Fibroblast of lung (primary cell): Measurements from ENCODE around the gene A2M. TPM values are rescaled to one million over a fixed set of nuclear protein-coding genes. Genes with fewer than 3 reads are reported as not detected.

ENCODE experiments used
- DNase-seq, 2 donors: peaks; one replicate each; pipeline versions ENCODE4 v3.0.0 to v3.0.0-alpha.2; 2010; ENCODE audit warnings: low read depth in 2 of 2
- H2AFZ ChIP-seq: 2 replicates; pipeline ENCODE4 v1.5.1; 2012; ENCODE audit warnings: low read length, control low read depth, inconsistent platforms
- H3K27ac ChIP-seq: 2 replicates; pipeline ENCODE4 v1.5.1; 2011; ENCODE audit warnings: low read length, control low read depth; ENCODE audit not compliant: insufficient read depth
- H3K27me3 ChIP-seq: 2 replicates; pipeline ENCODE4 v1.5.1; 2011; ENCODE audit warnings: mild to moderate bottlenecking, low read length; ENCODE audit not compliant: control insufficient read depth, insufficient read depth
- H3K36me3 ChIP-seq: 2 replicates; pipeline ENCODE4 v1.5.1; 2011; ENCODE audit warnings: low read length; ENCODE audit not compliant: control insufficient read depth, insufficient read depth
- H3K4me1 ChIP-seq: 2 replicates; pipeline ENCODE4 v1.5.1; 2011; ENCODE audit warnings: low read length; ENCODE audit not compliant: control insufficient read depth, insufficient read depth; ENCODE audit errors: extremely low read depth
- H3K4me2 ChIP-seq: 2 replicates; pipeline ENCODE4 v1.5.1; 2011; ENCODE audit warnings: low read length, control low read depth; ENCODE audit not compliant: insufficient read depth; ENCODE audit errors: extremely low read depth
- H3K4me3 ChIP-seq, 4 experiments: fragments of 200-600 bp in 1 of 4; sonication (generic) in 1 of 4; replicated peaks in 1 of 4; 2 replicates each; pipeline ENCODE4 v1.5.1; 2011 to 2016; ENCODE audit warnings: low read length in 4 of 4, low read depth in 3 of 4, mild to moderate bottlenecking in 3 of 4, control low read depth in 2 of 4, inconsistent platforms in 1 of 4, mixed read lengths in 1 of 4; ENCODE audit not compliant: insufficient read depth in 1 of 4; ENCODE audit errors: control extremely low read depth in 1 of 4
- H3K79me2 ChIP-seq: 2 replicates; pipeline ENCODE4 v1.5.1; 2012; ENCODE audit warnings: mild to moderate bottlenecking, low read length, inconsistent platforms; ENCODE audit not compliant: control insufficient read depth, insufficient read depth
- H3K9ac ChIP-seq: 2 replicates; pipeline ENCODE4 v1.5.1; 2011; ENCODE audit warnings: mild to moderate bottlenecking, low read length, control low read depth; ENCODE audit not compliant: insufficient read depth
- H3K9me3 ChIP-seq: 2 replicates; pipeline ENCODE4 v1.5.1; 2012; ENCODE audit warnings: low read depth, low read length; ENCODE audit not compliant: control insufficient read depth, insufficient read depth
- H4K20me1 ChIP-seq: 2 replicates; pipeline ENCODE4 v1.5.1; 2011; ENCODE audit warnings: low read length; ENCODE audit not compliant: control insufficient read depth, insufficient read depth; ENCODE audit errors: extremely low read depth
- EZH2 ChIP-seq: IDR thresholded peaks from 2 replicates; pipeline ENCODE4 v1.5.1; 2012; ENCODE audit warnings: low read length, control low read depth, mild to moderate bottlenecking; ENCODE audit errors: missing control alignments
- polyA plus RNA-seq, 2 donors: library from polyadenylated mRNA; depleted of rRNA in 1 of 2; stranded (reverse) in 1 of 2; unstranded in 1 of 2; fragments of >200 nt; gene quantifications; 2 replicates each; pipeline ENCODE4 v1.2.1, GENCODE V29; 2011 to 2012; ENCODE audit warnings: missing spikeins in 1 of 2
- total RNA-seq: library from RNA; depleted of rRNA; stranded (reverse); fragments of >200 nt; gene quantifications from 2 replicates; pipeline ENCODE4 v1.2.1, GENCODE V29; 2014
- TF ChIP-seq, protein P1 (sequence below), 2 donors: IDR thresholded peaks in 1 of 2; conservative IDR thresholded peaks in 1 of 2; 1 replicate in 1 of 2; 2 replicates in 1 of 2; pipeline ENCODE4 v1.5.1; 2011 to 2012; ENCODE audit warnings: low read length in 2 of 2, control low read depth in 1 of 2, inconsistent platforms in 1 of 2, low read depth in 1 of 2, mild to moderate bottlenecking in 1 of 2

Gene A2M
- total and polyA plus RNA-seq, 2 donors (not counting 1 experiment from before 2014, with no cell fraction given) = 95.0 to 300 TPM

DNA sequence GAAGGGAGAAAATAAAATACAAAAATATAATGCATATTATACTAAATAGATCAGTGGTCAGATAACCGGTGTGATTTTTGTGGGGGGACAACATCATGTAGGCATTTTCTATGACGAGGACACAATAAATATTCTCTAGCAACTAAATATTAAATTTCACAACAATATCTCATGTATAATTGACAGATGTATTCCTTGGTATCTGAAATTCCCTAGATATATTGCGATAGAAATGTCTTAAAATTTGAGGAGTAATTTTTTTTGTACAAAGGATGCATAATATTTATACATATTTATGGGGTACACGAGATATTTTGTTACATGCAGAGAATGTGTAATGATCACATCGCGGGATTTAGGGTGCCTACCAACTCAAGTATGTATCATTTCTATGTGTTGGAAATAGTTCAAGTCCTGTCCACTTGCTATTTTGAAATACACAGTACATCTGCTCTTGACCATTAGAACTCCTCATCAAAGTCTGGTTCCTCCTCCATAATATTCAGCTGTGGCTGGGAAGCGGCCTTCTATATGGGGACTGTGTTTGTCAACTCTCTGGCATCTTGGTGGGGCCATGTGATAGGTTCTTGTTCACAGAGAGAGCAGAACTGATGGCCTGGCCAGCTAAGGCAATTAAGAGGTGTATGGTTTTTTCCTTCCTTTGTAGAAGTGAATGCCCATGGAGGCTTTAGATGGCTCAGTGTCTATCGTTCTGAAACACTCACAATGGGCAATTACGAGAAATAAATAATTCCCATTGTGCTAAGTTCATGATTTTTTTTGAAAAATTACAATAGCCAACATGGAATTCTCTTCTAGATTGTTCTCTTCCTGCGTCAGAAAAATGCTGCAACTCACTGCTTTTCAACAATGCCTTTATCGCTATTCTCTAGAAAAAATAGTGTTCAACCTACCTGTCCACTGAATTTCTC is 8.8 kb downstream of the A2M start:
- Histone ChIP-seq H3K4me2 (no peak overlapping the region), H3K4me3 (no peak overlapping the region), H3K4me1 (no peaks in the 10 kb centered on the region), H3K27me3 (no peaks in the 10 kb centered on the region), H4K20me1 (no peaks in the 10 kb centered on the region), H3K9me3 (no peaks in the 10 kb centered on the region), H2AFZ (no peak overlapping the region), H3K36me3 (no peaks in the 10 kb centered on the region), H3K27ac (no peak overlapping the region), H3K9ac (no peak overlapping the region), H3K79me2 (no peaks in the 10 kb centered on the region)
- no peak for DNase-seq
- no peak for TF ChIP-seq EZH2
- TF ChIP-seq, protein P1, sequence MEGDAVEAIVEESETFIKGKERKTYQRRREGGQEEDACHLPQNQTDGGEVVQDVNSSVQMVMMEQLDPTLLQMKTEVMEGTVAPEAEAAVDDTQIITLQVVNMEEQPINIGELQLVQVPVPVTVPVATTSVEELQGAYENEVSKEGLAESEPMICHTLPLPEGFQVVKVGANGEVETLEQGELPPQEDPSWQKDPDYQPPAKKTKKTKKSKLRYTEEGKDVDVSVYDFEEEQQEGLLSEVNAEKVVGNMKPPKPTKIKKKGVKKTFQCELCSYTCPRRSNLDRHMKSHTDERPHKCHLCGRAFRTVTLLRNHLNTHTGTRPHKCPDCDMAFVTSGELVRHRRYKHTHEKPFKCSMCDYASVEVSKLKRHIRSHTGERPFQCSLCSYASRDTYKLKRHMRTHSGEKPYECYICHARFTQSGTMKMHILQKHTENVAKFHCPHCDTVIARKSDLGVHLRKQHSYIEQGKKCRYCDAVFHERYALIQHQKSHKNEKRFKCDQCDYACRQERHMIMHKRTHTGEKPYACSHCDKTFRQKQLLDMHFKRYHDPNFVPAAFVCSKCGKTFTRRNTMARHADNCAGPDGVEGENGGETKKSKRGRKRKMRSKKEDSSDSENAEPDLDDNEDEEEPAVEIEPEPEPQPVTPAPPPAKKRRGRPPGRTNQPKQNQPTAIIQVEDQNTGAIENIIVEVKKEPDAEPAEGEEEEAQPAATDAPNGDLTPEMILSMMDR (conservative IDR thresholded peaks at IDR 0.05 in 1 of 2, IDR thresholded peaks at IDR 0.05 in 1 of 2; ENCODE audit: low read depth in 1 of 2, low read length in 2 of 2) = no peak

DNA sequence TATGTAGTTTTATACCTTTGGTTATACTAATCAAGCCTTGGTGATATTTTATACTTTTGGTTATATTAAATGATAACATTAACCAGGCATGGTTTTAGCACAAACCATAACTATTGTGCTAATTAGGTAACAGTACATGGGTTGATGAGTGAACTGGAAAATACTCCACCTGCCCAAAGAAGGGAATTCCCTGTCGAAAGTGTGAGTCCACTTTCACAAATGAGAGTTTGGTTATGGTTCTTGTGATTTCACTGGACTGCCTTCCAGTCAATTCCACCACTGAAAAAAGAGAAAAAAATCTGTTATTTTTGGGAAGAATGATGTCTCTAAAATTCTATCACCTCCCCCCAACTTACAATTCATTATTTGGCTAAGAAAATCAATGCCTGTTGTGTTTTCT is 9.7 kb downstream of the A2M start:
- H3K27ac ChIP-seq = no peak overlapping the region
- H3K4me3 ChIP-seq = no peak overlapping the region
- H3K27me3 ChIP-seq = no peaks in the 10 kb centered on the region
- H3K4me1 ChIP-seq = no peaks in the 10 kb centered on the region
- H3K4me2 ChIP-seq = no peak overlapping the region
- no peaks in the 10 kb centered on the region for H3K9me3 ChIP-seq
- no peaks in the 10 kb centered on the region for H4K20me1 ChIP-seq
- TF ChIP-seq, protein P1 (conservative IDR thresholded peaks at IDR 0.05 in 1 of 2, IDR thresholded peaks at IDR 0.05 in 1 of 2; ENCODE audit: low read depth in 1 of 2, low read length in 2 of 2) = no peak
- TF ChIP-seq EZH2 = no peak
- no peaks in the 10 kb centered on the region for H3K79me2 ChIP-seq
- DNase-seq = no peak
- no peak overlapping the region for H2AFZ ChIP-seq
- no peak overlapping the region for H3K9ac ChIP-seq
- no peaks in the 10 kb centered on the region for H3K36me3 ChIP-seq

DNA sequence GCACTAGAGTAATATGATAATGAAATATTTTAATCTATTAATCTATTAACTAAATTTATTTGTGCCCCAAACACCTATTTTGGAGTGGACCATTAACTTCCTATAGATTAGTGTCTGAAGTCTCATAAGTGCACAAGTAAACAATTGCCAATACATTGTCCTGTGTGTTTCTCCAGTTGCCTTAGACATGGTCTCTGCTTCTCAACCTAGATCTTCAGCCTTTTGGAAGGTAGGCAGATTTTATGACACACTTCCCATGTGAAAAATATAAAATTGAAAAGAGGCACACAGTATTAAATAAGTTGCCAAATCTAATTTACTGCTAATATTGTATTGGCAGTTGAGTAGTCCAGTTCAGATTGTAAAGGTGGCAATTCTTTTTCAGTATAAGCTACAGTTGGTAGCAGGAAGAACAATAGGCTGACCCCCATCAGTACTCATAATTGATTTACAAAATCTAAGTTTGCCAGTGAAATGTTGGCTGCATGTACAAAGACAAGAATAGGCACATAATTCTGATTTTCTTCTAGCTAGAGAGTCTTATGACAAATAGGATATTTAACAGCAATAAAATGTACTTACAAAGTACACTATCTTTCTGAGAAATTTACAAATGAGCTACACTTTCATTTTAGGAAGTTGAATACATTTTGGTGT is 10.8 kb downstream of the A2M start:
- Histone ChIP-seq H3K9me3 (no peaks in the 10 kb centered on the region), H3K79me2 (no peaks in the 10 kb centered on the region), H3K27me3 (no peaks in the 10 kb centered on the region), H3K9ac (no peak overlapping the region), H3K4me1 (no peaks in the 10 kb centered on the region), H4K20me1 (no peaks in the 10 kb centered on the region), H3K36me3 (no peaks in the 10 kb centered on the region), H3K27ac (no peak overlapping the region), H2AFZ (no peak overlapping the region), H3K4me3 (no peak overlapping the region), H3K4me2 (no peak overlapping the region)
- TF ChIP-seq, protein P1 (conservative IDR thresholded peaks at IDR 0.05 in 1 of 2, IDR thresholded peaks at IDR 0.05 in 1 of 2; ENCODE audit: low read depth in 1 of 2, low read length in 2 of 2) = no peak
- TF ChIP-seq EZH2 = no peak
- DNase-seq = no peak
